Measurements from ENCODE around the gene CYP17A1. TPM values are rescaled to one million over a fixed set of nuclear protein-coding genes. Genes with fewer than 3 reads are reported as not detected.
A peak's percentile ranks its signal among the peaks of the same experiment; 100 is the strongest.
"Not testable (repeated sequence)": the region's sequence is repeated elsewhere in the genome, so short reads cannot be mapped to it uniquely, and the experiment has no call there.

The CYP17A1 gene
- total RNA-seq, 3 donors from 2014 or later = not detected

DNA sequence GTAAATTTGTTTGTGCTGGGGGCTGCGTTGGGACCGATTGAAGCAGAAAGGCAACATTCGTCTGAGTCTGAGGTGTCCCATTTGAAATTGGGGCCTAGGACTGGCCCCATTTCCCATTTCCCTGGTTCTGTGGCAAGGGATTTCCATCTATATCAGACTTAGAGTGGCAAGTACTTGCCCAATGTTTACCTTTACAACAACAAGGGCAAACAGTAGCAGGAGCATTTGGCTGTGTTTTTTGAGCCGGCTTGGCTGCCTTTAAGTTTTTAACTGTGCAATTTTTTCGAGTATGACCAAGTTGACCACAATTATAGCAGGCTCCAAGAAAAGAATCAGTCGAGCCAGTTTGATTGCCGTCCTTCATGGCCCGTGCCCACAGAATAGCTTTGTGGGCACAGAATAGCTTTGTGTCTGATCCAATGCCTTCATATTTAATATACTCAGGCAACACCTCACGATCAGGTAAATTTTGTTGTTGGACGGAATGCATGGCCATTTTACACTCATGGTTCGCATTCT, 4.7 kb upstream of the CYP17A1 start:
- no peak for DNase-seq (ENCODE audit: low spot score in 2 of 2)
- intact Hi-C loops (cut with DNase I; ENCODE audit: low total_unique reads) = no loop called here
- Histone ChIP-seq H3K4me3 (no peak overlapping the region), H3K9me3 (peaks cover 0 to 9% of the 10 kb centered on the region in 2 donors), H3K4me1 (no peaks in the 10 kb centered on the region), H3K27ac (no peak overlapping the region), H3K27me3 (no peaks in the 10 kb centered on the region), H3K36me3 (no peaks in the 10 kb centered on the region)
- TF ChIP-seq POLR2A (IDR thresholded peaks at IDR 0.05) = no peak
- TF ChIP-seq, protein P1, sequence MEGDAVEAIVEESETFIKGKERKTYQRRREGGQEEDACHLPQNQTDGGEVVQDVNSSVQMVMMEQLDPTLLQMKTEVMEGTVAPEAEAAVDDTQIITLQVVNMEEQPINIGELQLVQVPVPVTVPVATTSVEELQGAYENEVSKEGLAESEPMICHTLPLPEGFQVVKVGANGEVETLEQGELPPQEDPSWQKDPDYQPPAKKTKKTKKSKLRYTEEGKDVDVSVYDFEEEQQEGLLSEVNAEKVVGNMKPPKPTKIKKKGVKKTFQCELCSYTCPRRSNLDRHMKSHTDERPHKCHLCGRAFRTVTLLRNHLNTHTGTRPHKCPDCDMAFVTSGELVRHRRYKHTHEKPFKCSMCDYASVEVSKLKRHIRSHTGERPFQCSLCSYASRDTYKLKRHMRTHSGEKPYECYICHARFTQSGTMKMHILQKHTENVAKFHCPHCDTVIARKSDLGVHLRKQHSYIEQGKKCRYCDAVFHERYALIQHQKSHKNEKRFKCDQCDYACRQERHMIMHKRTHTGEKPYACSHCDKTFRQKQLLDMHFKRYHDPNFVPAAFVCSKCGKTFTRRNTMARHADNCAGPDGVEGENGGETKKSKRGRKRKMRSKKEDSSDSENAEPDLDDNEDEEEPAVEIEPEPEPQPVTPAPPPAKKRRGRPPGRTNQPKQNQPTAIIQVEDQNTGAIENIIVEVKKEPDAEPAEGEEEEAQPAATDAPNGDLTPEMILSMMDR (IDR thresholded peaks at IDR 0.05) = no peak
- TF ChIP-seq POLR2AphosphoS5 (IDR thresholded peaks at IDR 0.05) = no peak

DNA sequence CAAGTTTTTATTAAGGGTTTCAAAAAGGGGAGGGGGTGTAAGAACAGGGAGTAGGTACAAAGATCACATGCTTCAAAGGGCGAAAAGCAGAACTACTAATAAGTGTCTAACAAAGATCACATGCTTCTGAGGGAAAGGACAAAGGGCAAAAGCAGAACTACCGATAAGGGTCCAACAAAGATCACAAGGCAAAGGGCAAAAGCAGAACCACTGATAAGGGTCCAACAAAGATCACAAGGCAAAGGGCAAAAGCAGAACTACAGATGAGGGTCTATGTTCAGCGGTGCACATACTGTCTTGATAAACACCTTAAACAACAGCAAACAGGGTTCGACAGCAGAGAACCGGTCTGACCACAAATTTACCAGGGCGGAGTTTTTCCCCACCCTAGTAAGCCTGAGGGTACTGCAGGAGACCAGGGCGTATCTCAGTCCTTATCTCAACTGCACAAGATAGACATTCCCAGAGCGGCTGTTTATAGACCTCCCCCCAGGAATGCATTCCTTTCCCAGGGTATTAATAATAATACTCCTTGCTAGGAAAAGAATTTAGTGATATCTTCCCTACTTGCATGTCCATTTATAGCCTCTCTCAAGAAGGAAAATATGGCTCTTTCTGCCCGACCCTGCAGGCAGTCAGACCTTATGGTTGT, 1.2 kb upstream of the CYP17A1 start:
- DNase-seq (ENCODE audit: low spot score in 2 of 2); H3K9me3 ChIP-seq; intact Hi-C loops (cut with DNase I; ENCODE audit: low total_unique reads); H3K27ac ChIP-seq; H3K4me3 ChIP-seq; H3K36me3 ChIP-seq; H3K27me3 ChIP-seq; H3K4me1 ChIP-seq: not testable (repeated sequence)

DNA sequence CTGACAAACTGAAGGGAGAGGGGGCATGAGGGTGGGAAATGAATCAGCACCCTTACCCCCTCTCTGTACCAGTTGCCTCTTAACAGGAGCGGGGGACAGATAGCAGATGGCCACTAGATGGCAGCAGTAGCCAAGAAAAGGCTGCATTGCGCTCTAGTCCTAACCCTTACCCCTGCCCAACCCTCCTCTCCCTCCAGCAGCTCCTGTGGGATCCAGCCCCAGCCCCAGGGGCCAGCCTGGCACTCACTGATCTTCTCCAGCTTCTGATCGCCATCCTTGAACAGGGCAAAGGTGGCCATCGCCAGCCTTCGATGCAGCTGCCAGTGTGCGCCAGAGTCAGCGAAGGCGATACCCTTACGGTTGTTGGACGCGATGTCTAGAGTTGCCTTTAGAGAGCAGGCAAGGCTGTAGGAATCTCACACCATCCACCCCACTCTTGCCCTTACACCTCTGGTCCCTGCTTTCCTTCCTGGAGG, 2.2 kb downstream of the CYP17A1 start:
- no peak overlapping the region for H3K27ac ChIP-seq
- peak; percentile 34 to 60 for DNase-seq (ENCODE audit: low spot score in 2 of 2)
- no peaks in the 10 kb centered on the region for H3K27me3 ChIP-seq
- TF ChIP-seq POLR2AphosphoS5 (IDR thresholded peaks at IDR 0.05) (no peak), POLR2A (IDR thresholded peaks at IDR 0.05) (no peak)
- TF ChIP-seq, protein P1 (IDR thresholded peaks at IDR 0.05) = peak; percentile 30 to 78 (median 78)
- H3K4me3 ChIP-seq = no peak overlapping the region
- intact Hi-C loops (cut with DNase I; ENCODE audit: low total_unique reads) = no loop called here
- no peaks in the 10 kb centered on the region for H3K36me3 ChIP-seq
- no peaks in the 10 kb centered on the region for H3K4me1 ChIP-seq
- H3K9me3 ChIP-seq = peaks cover 0 to 9% of the 10 kb centered on the region in 2 donors

DNA sequence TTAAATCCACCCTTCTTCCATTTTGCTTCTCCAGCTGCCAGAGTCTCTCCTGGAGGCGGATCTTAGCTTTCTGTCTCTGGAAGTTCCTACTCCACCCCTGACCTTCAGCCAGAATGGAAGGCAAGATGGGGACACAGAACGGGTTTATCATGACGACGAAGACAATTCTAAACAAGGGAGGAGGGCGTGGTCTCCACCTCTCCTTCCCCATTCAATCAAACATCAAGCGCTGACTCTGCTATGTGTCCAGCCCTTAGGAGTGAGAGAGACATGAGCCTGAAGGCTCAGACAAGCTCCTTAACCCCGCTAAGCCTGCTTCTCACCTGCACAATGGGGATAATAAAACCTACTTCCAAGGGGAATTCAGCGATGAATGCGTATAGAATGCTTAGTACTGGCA, 3.1 kb downstream of the CYP17A1 start:
- no peak for DNase-seq (ENCODE audit: low spot score in 2 of 2)
- H3K4me3 ChIP-seq = no peak overlapping the region
- TF ChIP-seq POLR2AphosphoS5 (IDR thresholded peaks at IDR 0.05) = no peak
- TF ChIP-seq POLR2A (IDR thresholded peaks at IDR 0.05) = no peak
- TF ChIP-seq, protein P1 (IDR thresholded peaks at IDR 0.05) = no peak
- intact Hi-C loops (cut with DNase I; ENCODE audit: low total_unique reads) = no loop called here
- peaks cover 0 to 9% of the 10 kb centered on the region in 2 donors for H3K9me3 ChIP-seq
- H3K4me1 ChIP-seq = no peaks in the 10 kb centered on the region
- H3K27ac ChIP-seq = no peak overlapping the region
- no peaks in the 10 kb centered on the region for H3K36me3 ChIP-seq
- no peaks in the 10 kb centered on the region for H3K27me3 ChIP-seq

DNA sequence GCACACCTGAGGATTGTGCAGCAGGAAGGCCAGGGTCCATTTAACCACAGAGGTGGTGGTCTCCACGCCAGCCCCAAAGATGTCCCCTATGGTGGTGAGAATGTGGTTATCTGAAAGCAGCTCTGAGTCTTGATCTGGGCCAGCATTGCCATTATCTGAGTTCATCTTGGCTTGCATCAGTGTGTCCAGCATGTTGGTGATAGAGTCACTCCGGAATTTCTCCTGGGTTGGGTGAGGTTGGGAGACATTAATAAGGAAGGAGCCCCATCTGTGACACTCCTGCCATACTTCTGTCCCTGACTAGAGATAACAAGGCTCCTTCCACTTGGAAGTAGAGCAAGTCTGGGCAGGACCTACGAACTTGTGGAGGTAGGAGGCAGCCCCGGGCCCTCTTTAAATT, 4.2 kb downstream of the CYP17A1 start:
- Histone ChIP-seq H3K4me1 (no peaks in the 10 kb centered on the region), H3K27me3 (no peaks in the 10 kb centered on the region), H3K27ac (no peak overlapping the region), H3K36me3 (no peaks in the 10 kb centered on the region), H3K4me3 (no peak overlapping the region), H3K9me3 (no peaks in the 10 kb centered on the region)
- no peak for TF ChIP-seq POLR2AphosphoS5 (IDR thresholded peaks at IDR 0.05)
- TF ChIP-seq, protein P1 (IDR thresholded peaks at IDR 0.05) = no peak
- TF ChIP-seq POLR2A (IDR thresholded peaks at IDR 0.05) = no peak
- DNase-seq (ENCODE audit: low spot score in 2 of 2) = no peak
- intact Hi-C loops (cut with DNase I; ENCODE audit: low total_unique reads) = no loop called here

Data from breast epithelium (tissue), 4 donors.